Left renal cortex interstitium (tissue), 4 donors: ENCODE data around the gene MAML1. TPM values are rescaled to one million over a fixed set of nuclear protein-coding genes. Genes with fewer than 3 reads are reported as not detected.
"Not testable (repeated sequence)": the region's sequence is repeated elsewhere in the genome, so short reads cannot be mapped to it uniquely, and the experiment has no call there.

Source experiments
- DNase-seq, 4 donors: peaks; one replicate each; pipeline ENCODE4 v3.0.0-alpha.2; 2013; ENCODE audit warnings: low read depth in 4 of 4, low spot score in 2 of 4, missing footprints in 1 of 4
- polyA plus RNA-seq, 4 donors: library from polyadenylated mRNA; unstranded; fragments of 120-200 nt; gene quantifications; one replicate each; pipeline ENCODE4 v1.2.1, GENCODE V29; 2013; ENCODE audit not compliant: insufficient read length in 4 of 4

MAML1 gene, protein sequence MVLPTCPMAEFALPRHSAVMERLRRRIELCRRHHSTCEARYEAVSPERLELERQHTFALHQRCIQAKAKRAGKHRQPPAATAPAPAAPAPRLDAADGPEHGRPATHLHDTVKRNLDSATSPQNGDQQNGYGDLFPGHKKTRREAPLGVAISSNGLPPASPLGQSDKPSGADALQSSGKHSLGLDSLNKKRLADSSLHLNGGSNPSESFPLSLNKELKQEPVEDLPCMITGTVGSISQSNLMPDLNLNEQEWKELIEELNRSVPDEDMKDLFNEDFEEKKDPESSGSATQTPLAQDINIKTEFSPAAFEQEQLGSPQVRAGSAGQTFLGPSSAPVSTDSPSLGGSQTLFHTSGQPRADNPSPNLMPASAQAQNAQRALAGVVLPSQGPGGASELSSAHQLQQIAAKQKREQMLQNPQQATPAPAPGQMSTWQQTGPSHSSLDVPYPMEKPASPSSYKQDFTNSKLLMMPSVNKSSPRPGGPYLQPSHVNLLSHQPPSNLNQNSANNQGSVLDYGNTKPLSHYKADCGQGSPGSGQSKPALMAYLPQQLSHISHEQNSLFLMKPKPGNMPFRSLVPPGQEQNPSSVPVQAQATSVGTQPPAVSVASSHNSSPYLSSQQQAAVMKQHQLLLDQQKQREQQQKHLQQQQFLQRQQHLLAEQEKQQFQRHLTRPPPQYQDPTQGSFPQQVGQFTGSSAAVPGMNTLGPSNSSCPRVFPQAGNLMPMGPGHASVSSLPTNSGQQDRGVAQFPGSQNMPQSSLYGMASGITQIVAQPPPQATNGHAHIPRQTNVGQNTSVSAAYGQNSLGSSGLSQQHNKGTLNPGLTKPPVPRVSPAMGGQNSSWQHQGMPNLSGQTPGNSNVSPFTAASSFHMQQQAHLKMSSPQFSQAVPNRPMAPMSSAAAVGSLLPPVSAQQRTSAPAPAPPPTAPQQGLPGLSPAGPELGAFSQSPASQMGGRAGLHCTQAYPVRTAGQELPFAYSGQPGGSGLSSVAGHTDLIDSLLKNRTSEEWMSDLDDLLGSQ
- 10 to 100 TPM; 35.7 to 55.3 (median 42.8) TPM for polyA plus RNA-seq

GRCh38 chr5:179732412-179732917 lies at the start of gene MAML1:
MAML1 (plus strand) TSS chr5:179732822; CDS start chr5:179733113, 291 bp downstream.
- peak; percentile 96 to 100 (median 99) for DNase-seq

GRCh38 chr5:179689212-179689611 lies 43.4 kb upstream of the MAML1 start:
- not testable (repeated sequence) for DNase-seq

DNA sequence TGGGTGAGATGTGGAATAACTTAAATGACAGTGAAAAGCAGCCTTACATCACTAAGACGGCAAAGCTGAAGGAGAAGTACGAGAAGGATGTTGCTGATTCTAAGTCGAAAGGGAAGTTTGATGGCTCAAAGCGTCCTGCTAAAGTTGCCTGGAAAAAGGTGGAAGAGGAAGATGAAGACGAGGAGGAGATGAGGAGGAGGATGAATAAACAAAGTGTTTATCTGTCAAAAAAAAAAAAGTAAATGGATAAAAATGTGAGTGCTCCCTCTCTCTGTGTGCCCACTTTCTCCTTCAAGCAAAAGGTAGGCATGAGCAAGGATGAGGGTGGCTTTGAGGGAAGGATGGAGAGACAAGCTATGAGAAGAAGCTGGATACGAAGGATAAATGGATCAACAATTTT lies 38.1 kb upstream of the MAML1 start:
- no peak for DNase-seq

GRCh38 chr5:179696603-179697002 lies 36.0 kb upstream of the MAML1 start:
- DNase-seq, result no peak

GRCh38 chr5:179697108-179697507 lies 35.5 kb upstream of the MAML1 start:
- no peak for DNase-seq

GRCh38 chr5:179697543-179697942 lies 35.1 kb upstream of the MAML1 start:
- DNase-seq, result not testable (repeated sequence)

GRCh38 chr5:179697993-179698934 lies 34.4 kb upstream of the MAML1 start:
- DNase-seq, result peak; percentile 93 to 98 (median 97)

DNA sequence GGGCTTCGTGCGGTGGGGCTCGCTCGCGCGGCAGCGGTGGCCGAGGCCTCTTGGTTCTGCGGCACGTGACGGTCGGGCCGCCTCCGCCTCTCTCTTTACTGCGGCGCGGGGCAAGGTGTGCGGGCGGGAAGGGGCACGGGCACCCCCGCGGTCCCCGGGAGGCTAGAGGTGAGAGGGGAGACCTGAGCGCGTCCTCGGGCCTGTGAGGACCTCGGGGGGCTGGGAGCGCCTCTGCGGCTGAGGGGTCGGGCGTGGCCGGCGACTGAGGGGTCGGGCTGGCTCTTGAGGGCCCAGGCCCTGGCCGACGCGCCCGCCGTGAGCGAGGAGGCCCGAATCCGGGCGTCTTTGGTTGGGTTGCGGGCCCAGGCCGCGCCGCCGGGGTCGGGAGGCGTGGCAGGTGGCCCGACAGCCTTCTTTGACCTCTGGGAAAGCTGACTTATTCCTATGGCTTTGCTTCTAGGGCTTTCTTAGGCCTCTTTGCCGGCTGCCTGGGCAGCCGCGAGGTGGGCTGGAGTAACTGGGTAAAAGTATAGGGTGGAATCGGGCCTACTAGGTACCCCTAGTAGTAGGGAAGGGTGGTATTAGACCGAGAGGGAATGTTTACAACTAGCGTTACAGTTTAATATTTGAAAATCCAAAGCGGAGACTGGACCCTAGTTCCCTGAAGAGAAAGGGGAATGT lies 33.5 kb upstream of the MAML1 start, which contains the start of gene CANX:
TSS of gene CANX (plus strand) at position 33 of the 681 bp plus-strand sequence. CDS start 6,715 bp downstream, outside the sequence.
- no peak for DNase-seq

DNA sequence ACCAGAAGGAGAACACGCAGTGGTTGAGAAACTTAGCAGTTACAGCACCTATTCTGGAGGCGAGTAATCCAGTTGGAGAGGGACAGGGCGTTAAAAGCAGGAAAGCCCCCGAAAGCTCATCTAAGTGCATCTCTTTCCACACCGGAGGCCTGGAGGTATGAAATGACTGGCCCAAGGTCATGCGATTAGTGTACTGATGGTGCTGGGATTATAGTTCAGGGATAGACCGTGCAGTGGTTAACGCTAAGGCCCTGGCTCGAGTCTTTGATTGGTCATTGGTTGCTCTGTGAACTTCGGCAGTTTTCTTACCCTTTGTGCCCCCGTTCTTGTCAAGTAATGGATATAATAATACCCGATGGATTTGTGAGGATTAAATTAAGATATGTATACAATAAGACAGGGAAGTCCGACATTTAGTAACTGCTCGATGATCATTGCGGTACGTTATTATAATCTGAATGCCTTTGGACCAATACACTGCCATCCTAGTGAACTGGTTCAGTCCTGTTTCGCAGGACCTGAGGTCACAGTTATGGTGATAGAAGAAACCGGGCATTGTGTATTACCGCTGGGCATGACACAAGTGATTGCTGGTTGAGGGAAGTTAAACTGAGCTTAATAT lies 32.9 kb upstream of the MAML1 start:
- DNase-seq, result peak in 1 of 4 donors; percentile 15

GRCh38 chr5:179700401-179700918 lies 32.2 kb upstream of the MAML1 start:
- no peak for DNase-seq

DNA sequence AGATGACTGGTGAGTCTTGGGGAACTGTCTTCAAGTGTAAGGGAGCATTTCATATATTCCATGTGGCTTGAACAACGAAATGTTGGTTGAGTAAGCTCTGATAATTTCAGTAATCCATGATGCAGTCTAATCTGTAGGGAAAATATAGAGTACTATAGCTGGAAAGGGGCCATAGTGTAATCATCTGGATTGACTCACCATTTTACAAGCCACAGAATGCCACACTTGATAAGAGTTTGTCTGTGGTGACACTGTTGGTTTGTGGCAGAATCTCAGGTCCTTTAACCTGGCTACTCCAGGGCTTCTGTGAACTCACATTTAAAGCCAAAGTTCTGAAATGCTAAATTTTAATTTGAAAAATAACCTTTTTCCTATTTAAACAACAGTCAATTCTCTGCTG lies 16.3 kb upstream of the MAML1 start:
- no peak for DNase-seq

GRCh38 chr5:179720222-179720621 lies 12.4 kb upstream of the MAML1 start:
- DNase-seq, result no peak

GRCh38 chr5:179724163-179724562 lies 8.5 kb upstream of the MAML1 start:
- no peak for DNase-seq

DNA sequence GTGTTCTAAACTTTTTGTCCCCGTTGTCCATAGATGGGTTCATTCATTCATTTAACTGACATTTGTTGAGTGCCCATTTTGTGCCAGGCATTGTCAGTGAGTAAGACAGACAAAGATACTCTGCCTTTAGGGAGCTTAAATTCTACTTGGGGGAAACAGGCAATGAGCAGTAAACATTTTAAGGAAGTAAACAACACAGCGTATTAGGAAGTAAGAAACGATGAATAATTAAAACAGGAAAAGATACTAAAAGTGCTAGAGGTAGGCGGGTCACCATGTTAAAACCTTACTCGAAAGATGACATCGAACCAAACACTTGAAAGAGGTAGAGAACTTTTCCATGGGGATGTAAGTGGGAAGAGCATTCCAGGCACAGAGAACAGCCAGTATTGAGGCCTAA lies 5.5 kb upstream of the MAML1 start:
- no peak for DNase-seq

DNA sequence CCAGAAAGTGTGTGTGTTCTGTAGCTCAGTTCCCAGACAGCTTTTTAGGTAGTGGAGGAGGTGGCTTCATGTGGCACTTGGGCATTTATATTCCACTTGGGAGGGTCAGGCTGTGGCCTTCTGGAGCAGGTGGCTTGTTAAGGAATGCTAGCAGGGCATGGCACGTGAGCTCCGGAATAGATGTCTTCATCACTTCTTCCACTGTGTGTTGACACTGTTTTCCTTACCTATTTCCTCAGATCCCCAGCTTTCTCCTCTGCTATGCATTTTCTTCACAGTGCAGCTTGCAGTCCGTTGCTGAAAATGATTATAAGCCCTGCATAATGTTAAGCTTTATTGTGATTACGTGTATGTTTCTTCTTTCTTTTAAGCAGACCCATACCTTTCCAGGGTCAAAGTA lies 3.3 kb upstream of the MAML1 start:
- no peak for DNase-seq

DNA sequence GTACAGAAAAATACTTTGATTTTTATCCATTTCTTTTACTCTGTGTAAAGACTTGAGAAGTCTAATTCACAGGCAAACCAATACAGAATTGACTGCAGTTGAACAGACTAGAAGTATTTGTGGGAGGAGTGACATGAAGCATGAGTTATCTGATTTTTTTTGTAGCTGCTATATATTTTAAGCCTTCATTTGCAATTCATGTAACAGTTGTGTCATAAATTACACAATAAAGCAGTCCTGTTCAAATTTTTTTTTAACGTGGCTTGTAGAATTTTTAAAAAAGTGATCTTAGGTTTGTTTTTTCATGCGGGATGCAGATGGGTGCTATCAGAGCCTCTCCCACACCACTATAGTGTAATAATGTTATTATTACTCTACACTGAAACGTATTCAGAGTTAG lies 2.9 kb upstream of the MAML1 start:
- DNase-seq, result no peak

DNA sequence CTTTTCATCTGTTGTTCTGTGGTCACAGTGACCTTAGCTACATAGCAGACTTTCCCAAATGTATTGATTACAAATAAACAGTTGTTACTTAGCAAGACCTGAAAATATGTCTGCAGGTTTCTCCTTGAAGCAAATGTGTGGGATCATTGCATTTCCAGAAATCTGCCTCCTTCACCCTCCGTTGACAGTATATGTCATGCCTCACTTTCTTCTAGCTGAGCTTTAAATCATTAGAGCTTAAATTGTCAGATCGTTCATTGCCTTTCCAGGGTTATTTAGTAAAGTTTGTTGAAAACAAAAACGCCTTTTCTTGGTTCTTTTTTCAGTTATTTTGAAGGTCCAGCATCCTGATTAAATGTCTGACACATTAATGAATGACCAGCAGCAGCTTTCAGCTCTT lies 2.3 kb upstream of the MAML1 start:
- no peak for DNase-seq

DNA sequence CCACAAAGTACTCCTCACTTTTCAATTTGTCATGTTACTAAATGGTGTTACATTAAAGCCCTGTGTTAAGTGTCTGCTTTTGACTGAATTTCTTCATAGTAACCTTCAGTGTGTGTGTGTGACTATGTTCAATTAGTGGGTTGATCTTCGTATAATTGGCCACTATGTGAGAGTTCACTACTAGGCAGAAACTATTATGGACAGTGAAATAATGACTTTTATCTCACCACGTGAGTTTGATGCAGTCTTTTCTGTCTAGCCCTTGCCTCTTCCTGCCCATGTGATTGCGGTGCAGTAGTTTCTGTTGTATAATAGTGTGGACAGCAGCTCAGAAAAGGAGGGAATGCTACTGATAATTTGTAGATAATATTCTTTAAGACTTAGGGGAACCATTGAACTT lies 1.8 kb upstream of the MAML1 start:
- DNase-seq, result no peak
